ENCODE results near the gene KPNA5. TPM values are rescaled to one million over a fixed set of nuclear protein-coding genes. Genes with fewer than 3 reads are reported as not detected.

The KPNA5 gene
- total and polyA plus RNA-seq, 2 of the 13 experiments (the other 11 are each of a cell fraction or from before 2014, with no cell fraction given): 5.3 to 13.0 TPM

DNA sequence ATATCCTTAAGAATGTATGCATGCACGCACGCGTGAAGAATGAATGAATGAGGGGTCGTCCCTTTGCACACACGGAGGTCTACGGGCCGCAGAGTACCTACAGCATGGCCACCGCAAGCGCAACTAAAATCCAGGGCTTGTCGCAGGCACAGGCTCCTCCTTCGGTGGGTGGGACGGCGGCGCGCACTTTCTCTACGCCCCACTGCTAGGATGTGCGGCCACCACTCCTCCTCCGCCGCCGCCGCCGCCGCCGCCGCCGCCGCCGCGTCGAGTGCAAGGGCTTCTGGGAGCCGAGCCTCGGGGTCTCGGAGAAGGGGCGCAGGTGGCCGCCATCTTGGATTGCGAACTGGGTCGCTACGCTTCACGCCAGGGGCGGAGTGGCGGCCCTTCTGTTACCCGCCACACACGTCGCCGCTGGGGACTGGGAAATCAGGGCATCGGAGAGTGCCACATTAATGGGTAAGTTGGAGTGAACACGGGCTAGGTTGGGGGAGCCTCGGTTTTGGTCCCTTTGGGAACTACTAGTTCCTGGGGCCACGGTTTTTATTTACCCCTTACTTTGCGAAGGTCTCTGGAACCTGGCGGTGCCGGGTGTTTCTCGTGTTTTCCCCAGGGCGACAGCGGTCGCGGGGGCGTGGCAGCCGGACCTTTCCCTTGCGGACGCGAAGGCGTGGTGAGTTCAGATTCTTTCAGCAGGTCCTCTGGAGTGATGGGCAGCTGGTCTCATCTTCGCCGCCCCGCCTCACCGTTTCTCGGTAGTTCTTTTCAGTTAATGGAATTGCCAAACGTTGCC, at the start of gene KPNA5 (continued):
- TF ChIP-seq ZHX2 (IDR thresholded peaks at IDR 0.05; ENCODE audit: low read depth) (peak; percentile 96), ZHX2 (CRISPR knock-in tag; IDR thresholded peaks at IDR 0.05; ENCODE audit: borderline replicate concordance) (no peak), MATR3 (CRISPR knock-in tag; IDR thresholded peaks at IDR 0.05) (no peak), ZBTB37 (CRISPR knock-in tag; IDR thresholded peaks at IDR 0.05) (no peak), ZNF138 (CRISPR knock-in tag; IDR thresholded peaks at IDR 0.05; ENCODE audit: low read depth) (peak; percentile 87; the same call in 1 of the 2 replicates), POLR2AphosphoS5 (IDR thresholded peaks at IDR 0.05; ENCODE audit: low read depth, low read length) (peak; percentile 99), PRDM4 (CRISPR knock-in tag; IDR thresholded peaks at IDR 0.05; ENCODE audit: borderline replicate concordance) (no peak), ZBTB3 (CRISPR knock-in tag; IDR thresholded peaks at IDR 0.05; ENCODE audit: borderline replicate concordance, low read depth) (peak; percentile 45; the same call in 1 of the 2 replicates), ZBTB26 (CRISPR knock-in tag; IDR thresholded peaks at IDR 0.05; ENCODE audit: borderline replicate concordance) (no peak), ZNF451 (CRISPR knock-in tag; IDR thresholded peaks at IDR 0.05) (no peak; the same call in none of the 2 replicates), ZBTB20 (CRISPR knock-in tag; IDR thresholded peaks at IDR 0.05; ENCODE audit: borderline replicate concordance, low read depth) (peak; percentile 45; the same call in 1 of the 2 replicates), HNRNPL (IDR thresholded peaks at IDR 0.05; ENCODE audit: low read depth, low read length) (no peak), KDM5A (IDR thresholded peaks at IDR 0.05; ENCODE audit: borderline replicate concordance, low read length) (no peak), ZNF597 (CRISPR knock-in tag; IDR thresholded peaks at IDR 0.05) (peak; percentile 27; the same call in 1 of the 2 replicates), SKI (IDR thresholded peaks at IDR 0.05; ENCODE audit: partially characterized antibody) (peak; percentile 83)
